Prostate gland (tissue), 2 donors: ENCODE data around the gene RPAP2. TPM values are rescaled to one million over a fixed set of nuclear protein-coding genes. Genes with fewer than 3 reads are reported as not detected.

Experiments
- DNase-seq: peaks from one replicate; pipeline ENCODE4 v3.0.0-alpha.2; 2019; ENCODE audit warnings: low spot score
- H3K27ac ChIP-seq, 2 donors: fragments of 200-600 bp; sonication (generic); 2 replicates each; pipeline ENCODE4 v1.5.1; 2017 to 2019
- H3K27me3 ChIP-seq: fragments of 200-600 bp; sonication (generic); replicated peaks from 2 replicates; pipeline ENCODE4 v1.5.1; 2019; ENCODE audit not compliant: insufficient read depth
- H3K36me3 ChIP-seq, 2 donors: fragments of 200-600 bp; sonication (generic); 1 replicate in 1 of 2; 2 replicates in 1 of 2; pipeline versions ENCODE4 v1.5.1 to v1.8.1; 2017 to 2019
- H3K4me1 ChIP-seq: fragments of 200-600 bp; sonication (generic); replicated peaks from 2 replicates; pipeline ENCODE4 v1.5.1; 2019
- H3K4me3 ChIP-seq, 2 donors: fragments of 200-600 bp; sonication (generic); 2 replicates each; pipeline ENCODE4 v1.5.1; 2017 to 2019
- H3K9me3 ChIP-seq: fragments of 200-600 bp; sonication (generic); 2 replicates; pipeline ENCODE4 v1.5.1; 2017
- POLR2A ChIP-seq: fragments of 450-650 bp; IDR thresholded peaks from one replicate; pipeline ENCODE4 v1.6.1; 2016; ENCODE audit warnings: antibody characterized with exemption, mild to moderate bottlenecking
- POLR2AphosphoS5 ChIP-seq: sonication (generic); formaldehyde crosslinking; IDR thresholded peaks from one replicate; pipeline ENCODE4 v1.6.1; 2017; ENCODE audit warnings: antibody characterized with exemption
- WGBS: methylation state at CpG from one replicate; pipeline ENCODE4 v1.1.5; 2018; 5-methylcytosine and 5-hydroxymethylcytosine counted together
- intact Hi-C: fragments of 100-400 bp; cut with DNase I; formaldehyde crosslinking; loops from one replicate; pipeline ENCODE4 v1.14.2; 2022
- total RNA-seq, 2 donors: library from RNA; depleted of rRNA; stranded (reverse); fragments of >200 nt; gene quantifications; one replicate each; pipeline ENCODE4 v1.1.0, GENCODE V29; 2016
- TF ChIP-seq, protein P1 (sequence below), 4 experiments: fragments of 200-600 bp in 2 of 4; fragments of 450-650 bp in 2 of 4; sonication (generic) in 2 of 4; IDR thresholded peaks; 1 replicate in 3 of 4; 2 replicates in 1 of 4; pipeline ENCODE4 v1.5.1; 2016 to 2019; ENCODE audit warnings: antibody characterized with exemption in 4 of 4, mild to moderate bottlenecking in 2 of 4, moderate library complexity in 2 of 4

The RPAP2 gene
- total RNA-seq, 2 donors from 2014 or later, result 6.5 to 11.0 TPM

DNA sequence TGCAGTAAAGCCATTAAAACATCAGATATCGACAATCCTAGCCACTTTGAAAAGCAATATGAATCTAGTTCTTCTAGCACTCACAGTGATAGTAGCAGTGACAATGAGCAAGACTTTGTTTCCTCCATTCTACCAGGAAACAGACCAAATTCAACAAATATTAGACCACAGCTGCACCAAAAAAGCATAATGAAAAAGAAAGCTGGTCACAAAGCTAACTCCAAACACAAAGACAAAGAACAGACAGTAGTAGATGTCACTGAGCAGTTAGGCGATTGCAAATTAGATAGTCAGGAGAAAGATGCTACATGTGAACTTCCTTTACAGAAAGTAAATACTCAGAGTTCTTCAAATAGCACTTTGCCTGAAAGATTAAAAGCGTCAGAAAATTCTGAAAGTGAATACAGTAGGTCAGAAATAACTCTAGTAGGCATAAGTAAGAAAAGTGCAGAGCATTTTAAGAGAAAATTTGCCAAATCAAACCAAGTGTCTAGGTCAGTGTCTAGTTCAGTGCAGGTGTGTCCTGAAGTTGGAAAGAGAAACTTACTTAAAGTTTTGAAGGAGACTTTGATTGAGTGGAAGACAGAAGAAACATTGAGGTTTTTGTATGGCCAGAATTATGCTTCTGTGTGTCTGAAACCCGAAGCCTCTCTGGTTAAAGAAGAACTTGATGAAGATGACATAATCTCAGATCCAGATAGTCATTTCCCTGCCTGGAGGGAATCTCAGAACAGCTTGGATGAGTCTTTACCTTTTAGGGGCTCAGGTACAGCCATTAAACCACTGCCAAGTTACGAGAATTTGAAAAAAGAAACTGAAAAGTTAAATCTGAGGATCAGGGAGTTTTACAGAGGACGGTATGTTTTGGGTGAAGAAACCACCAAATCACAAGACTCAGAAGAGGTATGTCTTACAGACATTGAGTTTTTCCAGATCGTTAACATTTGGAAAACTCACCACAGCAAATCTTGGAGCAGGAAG lies 24.9 kb downstream of the RPAP2 start:
- no peaks in the 10 kb centered on the region for H3K36me3 ChIP-seq
- no peak overlapping the region for H3K27ac ChIP-seq
- no peaks in the 10 kb centered on the region for H3K4me1 ChIP-seq
- no peaks in the 10 kb centered on the region for H3K27me3 ChIP-seq
- intact Hi-C loops, result no loop called here
- WGBS, result 92% methylated on average over 7 of the region's 7 CpGs
- no peak overlapping the region for H3K4me3 ChIP-seq
- no peak for DNase-seq
- TF ChIP-seq, protein P1, sequence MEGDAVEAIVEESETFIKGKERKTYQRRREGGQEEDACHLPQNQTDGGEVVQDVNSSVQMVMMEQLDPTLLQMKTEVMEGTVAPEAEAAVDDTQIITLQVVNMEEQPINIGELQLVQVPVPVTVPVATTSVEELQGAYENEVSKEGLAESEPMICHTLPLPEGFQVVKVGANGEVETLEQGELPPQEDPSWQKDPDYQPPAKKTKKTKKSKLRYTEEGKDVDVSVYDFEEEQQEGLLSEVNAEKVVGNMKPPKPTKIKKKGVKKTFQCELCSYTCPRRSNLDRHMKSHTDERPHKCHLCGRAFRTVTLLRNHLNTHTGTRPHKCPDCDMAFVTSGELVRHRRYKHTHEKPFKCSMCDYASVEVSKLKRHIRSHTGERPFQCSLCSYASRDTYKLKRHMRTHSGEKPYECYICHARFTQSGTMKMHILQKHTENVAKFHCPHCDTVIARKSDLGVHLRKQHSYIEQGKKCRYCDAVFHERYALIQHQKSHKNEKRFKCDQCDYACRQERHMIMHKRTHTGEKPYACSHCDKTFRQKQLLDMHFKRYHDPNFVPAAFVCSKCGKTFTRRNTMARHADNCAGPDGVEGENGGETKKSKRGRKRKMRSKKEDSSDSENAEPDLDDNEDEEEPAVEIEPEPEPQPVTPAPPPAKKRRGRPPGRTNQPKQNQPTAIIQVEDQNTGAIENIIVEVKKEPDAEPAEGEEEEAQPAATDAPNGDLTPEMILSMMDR (IDR thresholded peaks at IDR 0.05), result no peak
- no peak for TF ChIP-seq POLR2AphosphoS5
- TF ChIP-seq POLR2A, result no peak
- H3K9me3 ChIP-seq, result no peaks in the 10 kb centered on the region

DNA sequence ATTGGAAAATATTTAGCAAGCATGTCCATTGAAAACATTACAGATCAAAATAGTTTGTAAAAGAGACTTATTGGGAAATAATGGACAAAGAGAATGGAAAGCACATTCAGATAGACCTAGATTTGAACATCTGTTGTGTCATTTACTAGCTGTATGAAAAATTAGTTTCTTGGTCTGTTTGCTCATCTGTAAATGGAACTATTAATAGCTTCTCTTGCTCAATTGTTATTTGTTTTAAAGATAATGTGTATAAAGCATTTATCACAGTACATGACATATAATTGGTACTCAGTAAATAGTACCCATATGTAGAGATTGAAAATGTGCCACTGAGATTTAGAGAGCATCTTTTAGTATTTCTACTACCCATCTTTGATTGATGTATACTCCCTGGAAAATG lies 25.9 kb downstream of the RPAP2 start:
- Histone ChIP-seq H3K4me1 (no peaks in the 10 kb centered on the region), H3K27ac (no peak overlapping the region), H3K36me3 (no peaks in the 10 kb centered on the region), H3K27me3 (no peaks in the 10 kb centered on the region), H3K4me3 (no peak overlapping the region), H3K9me3 (no peaks in the 10 kb centered on the region)
- no peak for DNase-seq
- no peak for TF ChIP-seq POLR2AphosphoS5
- TF ChIP-seq, protein P1 (IDR thresholded peaks at IDR 0.05), result no peak
- TF ChIP-seq POLR2A, result no peak
- intact Hi-C loops, result no loop called here

DNA sequence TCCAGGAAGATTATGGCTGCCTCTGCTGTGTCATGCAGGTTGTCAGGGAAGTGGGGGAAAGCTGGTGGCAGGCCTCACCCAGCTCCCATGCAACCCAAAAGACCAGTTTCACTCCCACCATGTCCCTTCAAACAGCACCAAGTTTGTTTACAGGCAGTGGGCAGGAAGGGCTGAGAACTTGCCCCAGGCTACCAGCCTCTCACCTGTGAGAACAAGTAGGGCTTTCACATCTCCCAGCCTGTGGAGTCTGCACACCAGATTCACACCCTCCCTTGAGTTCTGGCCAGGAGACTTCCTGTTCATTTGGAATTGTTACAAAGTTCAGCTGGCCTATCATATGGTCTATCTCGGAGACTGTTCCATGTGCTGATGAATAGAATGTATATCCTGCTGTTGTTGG lies 27.8 kb downstream of the RPAP2 start:
- H3K4me3 ChIP-seq, result no peak overlapping the region
- intact Hi-C loops, result no loop called here
- H3K27ac ChIP-seq, result no peak overlapping the region
- no peaks in the 10 kb centered on the region for H3K36me3 ChIP-seq
- TF ChIP-seq POLR2AphosphoS5, result no peak
- TF ChIP-seq POLR2A, result no peak
- TF ChIP-seq, protein P1 (IDR thresholded peaks at IDR 0.05), result no peak
- H3K27me3 ChIP-seq, result no peaks in the 10 kb centered on the region
- no peaks in the 10 kb centered on the region for H3K4me1 ChIP-seq
- WGBS, result 100% methylated on average over 1 of the region's 1 CpG
- DNase-seq, result no peak
- no peaks in the 10 kb centered on the region for H3K9me3 ChIP-seq

DNA sequence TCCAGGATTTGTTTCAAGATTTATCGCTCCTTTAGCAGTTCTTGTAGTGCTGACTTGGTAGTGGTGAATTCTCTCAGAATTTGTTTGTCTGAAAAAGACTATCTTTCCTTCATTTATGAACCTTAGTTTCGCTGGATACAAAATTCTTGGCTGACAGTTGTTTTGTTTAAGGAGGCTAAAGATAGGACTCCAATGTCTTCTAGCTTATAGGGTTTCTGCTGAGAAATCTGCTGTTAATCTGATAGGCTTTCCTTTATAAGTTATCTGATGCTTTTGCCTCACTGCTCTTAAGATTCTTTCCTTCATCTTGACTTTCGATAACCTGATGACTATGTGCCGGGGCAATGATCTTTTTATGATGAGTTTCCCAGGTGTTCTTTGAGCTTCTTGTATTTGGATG lies 28.9 kb downstream of the RPAP2 start:
- intact Hi-C loops, result no loop called here
- Histone ChIP-seq H3K36me3 (no peaks in the 10 kb centered on the region), H3K27me3 (no peaks in the 10 kb centered on the region), H3K27ac (no peak overlapping the region), H3K4me3 (no peak overlapping the region), H3K4me1 (no peaks in the 10 kb centered on the region), H3K9me3 (no peaks in the 10 kb centered on the region)
- TF ChIP-seq POLR2A (no peak), POLR2AphosphoS5 (no peak)
- TF ChIP-seq, protein P1 (IDR thresholded peaks at IDR 0.05), result no peak
- WGBS, result 92% methylated on average over 4 of the region's 4 CpGs
- no peak for DNase-seq
